Measurements from ENCODE around the gene NOL4L. TPM values are rescaled to one million over a fixed set of nuclear protein-coding genes. Genes with fewer than 3 reads are reported as not detected.

The NOL4L gene
- polyA plus RNA-seq, 2 of the 4 experiments (the other 2 are of a cell fraction): 9.5 to 11.8 TPM

DNA sequence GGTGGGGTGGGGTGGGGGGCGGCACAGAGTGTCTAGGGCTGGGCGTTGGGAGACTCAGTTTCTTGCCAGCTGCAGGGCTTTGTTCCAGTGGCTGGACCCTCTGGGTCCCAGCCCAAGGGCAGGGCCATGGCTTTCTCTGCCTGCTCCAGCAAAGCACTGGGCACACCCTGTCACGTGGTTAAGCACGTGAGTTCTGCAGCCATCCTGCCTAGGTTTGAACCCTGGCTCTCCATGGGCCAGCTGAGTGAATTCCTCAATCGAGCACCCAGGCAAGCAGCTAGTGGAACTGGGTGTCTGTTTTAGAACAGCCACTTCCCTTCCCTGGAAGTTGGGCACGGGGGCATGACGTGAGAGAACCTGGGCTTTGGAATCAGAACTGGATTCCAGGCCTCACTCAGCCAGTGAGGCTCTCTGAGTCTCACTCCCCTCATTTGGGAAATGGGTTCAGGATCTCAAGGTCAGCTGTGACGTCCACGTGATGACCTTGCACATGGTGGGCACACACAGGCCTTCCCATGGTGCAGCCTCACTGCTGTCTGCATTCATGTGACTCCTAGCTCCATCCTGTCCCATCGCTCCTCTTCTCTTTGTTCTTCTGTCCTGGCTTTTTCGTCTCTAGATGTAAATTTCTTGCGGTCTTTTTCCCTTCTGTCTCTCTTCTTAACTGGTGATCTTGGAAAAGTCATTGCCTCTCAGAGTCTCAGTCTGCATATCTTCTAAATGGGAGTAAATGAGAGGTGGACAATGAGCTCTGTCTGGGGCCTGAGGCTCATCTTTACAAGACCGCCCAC lies 45.9 kb downstream of the NOL4L start (continued):
- TF ChIP-seq, protein P1, sequence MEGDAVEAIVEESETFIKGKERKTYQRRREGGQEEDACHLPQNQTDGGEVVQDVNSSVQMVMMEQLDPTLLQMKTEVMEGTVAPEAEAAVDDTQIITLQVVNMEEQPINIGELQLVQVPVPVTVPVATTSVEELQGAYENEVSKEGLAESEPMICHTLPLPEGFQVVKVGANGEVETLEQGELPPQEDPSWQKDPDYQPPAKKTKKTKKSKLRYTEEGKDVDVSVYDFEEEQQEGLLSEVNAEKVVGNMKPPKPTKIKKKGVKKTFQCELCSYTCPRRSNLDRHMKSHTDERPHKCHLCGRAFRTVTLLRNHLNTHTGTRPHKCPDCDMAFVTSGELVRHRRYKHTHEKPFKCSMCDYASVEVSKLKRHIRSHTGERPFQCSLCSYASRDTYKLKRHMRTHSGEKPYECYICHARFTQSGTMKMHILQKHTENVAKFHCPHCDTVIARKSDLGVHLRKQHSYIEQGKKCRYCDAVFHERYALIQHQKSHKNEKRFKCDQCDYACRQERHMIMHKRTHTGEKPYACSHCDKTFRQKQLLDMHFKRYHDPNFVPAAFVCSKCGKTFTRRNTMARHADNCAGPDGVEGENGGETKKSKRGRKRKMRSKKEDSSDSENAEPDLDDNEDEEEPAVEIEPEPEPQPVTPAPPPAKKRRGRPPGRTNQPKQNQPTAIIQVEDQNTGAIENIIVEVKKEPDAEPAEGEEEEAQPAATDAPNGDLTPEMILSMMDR (IDR thresholded peaks at IDR 0.05): no peak
- no peak for TF ChIP-seq RFX5 (IDR thresholded peaks at IDR 0.05)

DNA sequence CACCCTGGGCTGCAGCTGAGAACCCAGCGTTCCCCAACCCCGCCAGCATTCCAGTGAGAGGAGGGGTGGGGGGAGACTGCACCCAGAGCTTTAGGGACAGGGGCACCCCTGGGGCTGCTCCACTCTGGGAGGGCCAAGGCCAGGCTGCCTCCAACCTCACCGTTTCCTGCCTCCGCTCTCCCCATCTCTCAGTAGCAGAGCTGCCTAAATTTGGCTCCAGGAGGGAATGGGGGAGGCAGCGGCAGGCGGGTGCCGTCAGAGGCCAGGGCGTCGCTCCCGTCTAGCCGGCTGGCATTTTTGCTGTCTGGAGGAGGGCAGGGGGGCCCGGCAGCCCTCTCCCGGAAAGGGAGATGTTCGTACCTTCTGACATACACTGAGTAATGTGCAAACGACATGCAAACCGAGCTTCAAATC lies 46.6 kb downstream of the NOL4L start:
- TF ChIP-seq HOXB5 (CRISPR knock-in tag; IDR thresholded peaks at IDR 0.05) (no peak), ZC3H11A (IDR thresholded peaks at IDR 0.05) (no peak)
- TF ChIP-seq, protein P1 (IDR thresholded peaks at IDR 0.05): no peak
- Histone ChIP-seq H3K4me2 (no peak overlapping the region), H3K4me1 (peaks cover 9% of the 10 kb centered on the region; the same call in 2 of the 3 replicates), H3K27ac (no peak overlapping the region), H3K9me3 (no peaks in the 10 kb centered on the region), H3K4me3 (no peak overlapping the region)
- FAIRE-seq (no peak), DNase-seq (ENCODE audit: low read depth in 1 of 2, low spot score in 1 of 2) (no peak), ATAC-seq (peak in 1 of 2 experiments; percentile 11; a peak in 1 of 6 replicates)
- POLR2A ChIA-PET: no interaction called here
- CTCF ChIA-PET: interaction anchor here (1.2 to 3.1 kb wide), 4 partner anchors 9 to 114 kb away, joined by 3 to 18 read pairs (median 8); no protein-coding TSS in a partner anchor
- WGBS (ENCODE audit: missing lambda C conversion rate): 60% methylated on average over 14 of the region's 16 CpGs

DNA sequence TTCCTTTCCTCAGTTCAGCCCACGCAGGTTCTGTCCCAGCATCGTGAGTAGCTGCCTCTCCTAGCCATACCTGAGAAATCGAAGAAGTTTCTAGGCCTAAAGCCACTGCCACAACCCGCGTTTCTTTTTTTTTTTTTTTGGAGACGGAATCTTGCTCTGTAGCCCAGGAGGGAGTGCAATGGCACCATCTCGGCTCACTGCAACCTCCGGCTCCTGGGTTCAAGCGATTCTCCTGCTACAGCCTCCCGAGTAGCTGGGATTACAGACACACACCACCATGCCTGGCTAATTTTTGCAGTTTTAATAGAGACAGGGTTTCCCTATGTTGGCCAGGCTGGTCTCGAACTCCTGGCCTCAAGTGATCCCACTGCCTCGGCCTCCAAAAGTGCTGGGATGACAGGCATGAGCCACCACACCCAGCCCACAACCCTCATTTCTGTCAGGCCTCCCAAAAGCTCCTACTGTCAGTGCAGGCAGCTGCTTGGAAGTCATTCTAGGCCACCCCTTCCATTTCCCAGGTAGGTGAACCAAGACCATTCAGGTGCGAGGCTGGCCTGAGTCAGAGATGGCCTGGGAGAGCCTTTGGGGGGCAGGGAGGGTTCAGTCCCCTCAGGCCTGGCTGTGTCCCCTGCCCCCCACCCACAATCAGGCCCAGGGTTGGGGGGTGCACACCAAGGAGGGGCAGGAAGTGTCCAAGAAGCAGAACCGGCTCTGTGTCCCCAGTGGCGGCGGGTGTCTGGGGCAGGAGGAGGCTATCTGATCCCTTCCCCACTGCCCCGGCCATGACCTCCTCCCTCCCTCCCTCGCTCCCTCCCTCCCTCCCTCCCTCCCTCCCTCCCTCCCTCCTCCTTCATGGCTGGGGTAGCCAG lies 47.2 kb downstream of the NOL4L start:
- FAIRE-seq: no peak
- no peak for ATAC-seq
- Histone ChIP-seq H3K4me3 (no peak overlapping the region), H3K9me3 (no peaks in the 10 kb centered on the region), H3K27ac (no peak overlapping the region), H3K4me2 (no peak overlapping the region), H3K4me1 (peaks cover 9% of the 10 kb centered on the region; the same call in 2 of the 3 replicates)
- TF ChIP-seq JUN (IDR thresholded peaks at IDR 0.05) (no peak), ZFP36 (IDR thresholded peaks at IDR 0.05; ENCODE audit: borderline replicate concordance, partially characterized antibody) (no peak), ESRRA (IDR thresholded peaks at IDR 0.05; ENCODE audit: borderline replicate concordance, low read length) (no peak), CEBPB (IDR thresholded peaks at IDR 0.05) (no peak), CHD2 (IDR thresholded peaks at IDR 0.05; ENCODE audit: low read length, partially characterized antibody) (no peak), HDAC2 (IDR thresholded peaks at IDR 0.05) (no peak), TP53 (CRISPR knock-in tag; IDR thresholded peaks at IDR 0.05) (no peak), FOSL2 (IDR thresholded peaks at IDR 0.05) (no peak), FOSL2 (CRISPR knock-in tag; IDR thresholded peaks at IDR 0.05) (no peak), RCOR1 (IDR thresholded peaks at IDR 0.05; ENCODE audit: low read depth, low read length) (no peak)
- TF ChIP-seq, protein P2, sequence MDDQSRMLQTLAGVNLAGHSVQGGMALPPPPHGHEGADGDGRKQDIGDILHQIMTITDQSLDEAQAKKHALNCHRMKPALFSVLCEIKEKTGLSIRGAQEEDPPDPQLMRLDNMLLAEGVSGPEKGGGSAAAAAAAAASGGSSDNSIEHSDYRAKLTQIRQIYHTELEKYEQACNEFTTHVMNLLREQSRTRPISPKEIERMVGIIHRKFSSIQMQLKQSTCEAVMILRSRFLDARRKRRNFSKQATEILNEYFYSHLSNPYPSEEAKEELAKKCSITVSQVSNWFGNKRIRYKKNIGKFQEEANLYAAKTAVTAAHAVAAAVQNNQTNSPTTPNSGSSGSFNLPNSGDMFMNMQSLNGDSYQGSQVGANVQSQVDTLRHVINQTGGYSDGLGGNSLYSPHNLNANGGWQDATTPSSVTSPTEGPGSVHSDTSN (IDR thresholded peaks at IDR 0.05): no peak
- ChIA-PET POLR2A (no interaction called here), CTCF (interaction anchor here (0.6 to 3.1 kb wide), 5 partner anchors 9 to 543 kb away, joined by 3 to 18 read pairs (median 3); no protein-coding TSS in a partner anchor)
- 89% methylated on average over 15 of the region's 18 CpGs for WGBS (ENCODE audit: missing lambda C conversion rate)
- no peak for DNase-seq (ENCODE audit: low read depth in 1 of 2, low spot score in 1 of 2)
